Superior temporal gyrus (tissue), 1 donor: ENCODE measurements around the gene KDM4B.

Source experiments
- DNase-seq: peaks from one replicate; pipeline ENCODE4 v3.0.0-alpha.2; 2016; ENCODE audit errors: extremely low spot score

Gene KDM4B

DNA sequence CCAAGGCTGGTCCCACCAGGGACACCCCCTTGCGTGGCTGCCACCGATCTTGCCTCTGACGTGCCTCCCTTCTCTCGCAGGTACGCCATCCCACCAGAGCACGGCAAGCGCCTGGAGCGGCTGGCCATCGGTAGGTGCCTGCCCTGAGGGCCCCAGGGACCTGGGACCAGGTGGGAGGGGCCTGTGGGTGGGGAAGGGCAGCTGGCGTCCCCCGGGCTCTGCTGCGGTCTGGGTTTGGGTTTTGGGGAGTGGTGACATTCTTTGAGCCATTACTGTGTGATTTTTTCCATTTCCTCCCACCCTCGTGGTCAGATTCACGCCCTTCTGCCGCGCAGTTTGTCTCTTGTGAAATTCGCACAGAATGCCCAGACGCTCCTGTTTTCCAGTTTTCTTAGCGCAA, 102.0 kb downstream of the KDM4B start:
- DNase-seq, result no peak

GRCh38 chr19:5071579-5071978, 102.7 kb downstream of the KDM4B start:
- no peak for DNase-seq

GRCh38 chr19:5072115-5072514, 103.2 kb downstream of the KDM4B start:
- DNase-seq, result no peak

- DNase-seq, result no peak
Observed at GRCh38 chr19:5073153-5073844, 104.4 kb downstream of the KDM4B start.

DNA sequence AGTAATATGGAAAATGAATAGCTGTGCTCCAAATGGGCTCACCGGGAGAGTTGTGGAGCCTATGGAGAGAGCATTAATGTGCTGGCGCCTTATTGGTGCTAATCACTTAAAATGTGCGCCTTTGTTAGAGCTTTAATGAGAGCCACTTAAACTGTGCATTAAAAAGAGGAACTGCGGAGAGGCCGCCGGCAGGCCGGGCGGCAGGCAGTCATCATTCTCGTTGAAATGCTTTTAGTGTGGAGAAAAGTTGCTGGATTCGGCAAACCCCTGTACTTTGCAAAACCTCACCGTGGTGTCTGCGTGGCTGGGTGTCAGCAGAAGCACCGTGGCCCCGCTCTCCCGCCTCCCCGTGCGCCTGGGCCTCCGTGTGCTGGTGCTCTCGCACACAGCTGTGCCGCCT, 105.5 kb downstream of the KDM4B start:
- no peak for DNase-seq

DNA sequence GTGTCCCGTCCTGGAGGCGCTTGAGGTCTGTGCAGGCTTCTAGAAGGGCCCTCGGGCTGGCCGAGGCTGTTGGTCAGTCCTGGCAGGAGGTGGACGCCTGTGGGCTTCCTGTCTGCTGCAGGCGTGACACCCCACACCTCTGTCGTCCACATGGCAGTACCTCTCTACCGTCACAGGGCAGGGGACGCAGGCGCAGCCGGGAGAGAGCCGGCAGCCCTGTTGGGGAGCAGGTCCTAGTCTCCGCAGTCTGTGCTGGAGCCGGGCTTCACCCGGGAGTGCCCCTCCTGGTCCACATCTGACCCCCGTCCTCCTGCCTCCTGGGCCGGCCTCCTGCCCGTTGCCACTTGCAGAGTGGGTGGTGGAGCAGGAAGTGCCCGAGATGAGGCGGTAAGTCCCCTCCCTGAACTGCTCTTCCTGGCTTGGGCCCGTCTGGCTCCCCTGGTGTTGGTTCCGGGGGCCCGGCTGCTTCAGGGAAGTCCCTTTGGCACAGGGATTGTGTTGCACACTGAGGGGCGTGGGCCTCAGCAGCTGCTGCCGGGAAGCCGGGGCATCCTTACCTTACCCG, 106.0 kb downstream of the KDM4B start:
- no peak for DNase-seq

DNA sequence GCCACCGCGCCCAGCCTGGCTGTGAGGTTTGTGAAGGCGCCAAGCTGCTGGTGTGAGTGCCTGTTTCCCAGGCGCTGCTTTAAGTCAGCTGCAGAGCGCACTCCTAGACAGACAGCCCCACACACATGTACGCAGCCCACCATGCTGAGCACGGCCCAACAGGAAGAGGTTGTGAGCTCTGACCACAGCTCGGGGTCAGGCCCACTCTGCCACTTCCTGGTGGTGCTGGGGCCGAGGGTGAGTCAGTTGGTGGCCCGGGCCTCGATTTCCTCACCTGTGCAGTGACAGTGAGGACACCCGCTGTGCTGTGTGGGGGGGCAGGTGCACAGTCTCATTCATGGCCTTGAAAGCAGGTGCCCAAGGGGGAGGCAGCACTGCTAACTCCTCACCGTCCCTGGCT, 106.7 kb downstream of the KDM4B start:
- DNase-seq, result no peak

GRCh38 chr19:5076440-5077208, 107.7 kb downstream of the KDM4B start:
- DNase-seq, result no peak

DNA sequence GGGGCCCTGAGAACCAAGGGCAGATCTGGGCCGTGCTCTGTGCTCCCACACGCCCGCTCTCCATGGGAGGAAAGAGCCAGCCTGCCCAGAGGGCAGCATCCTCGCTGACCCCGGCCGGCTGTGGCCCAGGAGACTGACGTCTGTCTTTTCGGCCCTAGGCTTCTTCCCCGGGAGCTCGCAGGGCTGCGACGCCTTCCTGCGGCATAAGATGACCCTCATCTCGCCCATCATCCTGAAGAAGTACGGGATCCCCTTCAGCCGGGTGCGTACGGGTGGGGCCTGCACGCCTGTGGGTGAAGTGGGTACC, 108.2 kb downstream of the KDM4B start:
- DNase-seq, result no peak

GRCh38 chr19:5078182-5078581, 109.3 kb downstream of the KDM4B start:
- DNase-seq, result peak; percentile 28

DNA sequence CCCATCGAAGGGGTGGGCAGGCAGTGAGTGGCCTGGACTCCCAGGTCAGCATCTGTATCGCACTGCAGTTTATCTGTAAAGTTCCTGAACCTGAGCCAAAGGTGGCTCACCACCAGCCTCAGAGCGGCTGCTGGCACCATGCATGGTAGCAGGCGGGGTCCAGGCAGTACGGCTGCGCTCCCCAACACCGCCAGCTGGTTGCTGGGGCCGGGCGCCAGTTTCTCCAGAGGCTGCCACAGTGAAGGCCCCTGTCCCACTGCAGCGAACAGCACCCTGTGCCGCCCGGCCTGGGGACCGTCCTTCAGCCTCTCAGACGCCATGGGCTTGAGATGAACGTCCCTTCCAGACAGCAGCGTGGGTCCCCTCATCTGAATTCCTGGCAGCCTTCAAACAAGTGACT, 109.8 kb downstream of the KDM4B start:
- DNase-seq, result peak; percentile 62

- DNase-seq, result peak; percentile 20
Observed at GRCh38 chr19:5079071-5079774, 110.3 kb downstream of the KDM4B start.

GRCh38 chr19:5080030-5080654, 111.2 kb downstream of the KDM4B start:
- DNase-seq, result peak; percentile 20

DNA sequence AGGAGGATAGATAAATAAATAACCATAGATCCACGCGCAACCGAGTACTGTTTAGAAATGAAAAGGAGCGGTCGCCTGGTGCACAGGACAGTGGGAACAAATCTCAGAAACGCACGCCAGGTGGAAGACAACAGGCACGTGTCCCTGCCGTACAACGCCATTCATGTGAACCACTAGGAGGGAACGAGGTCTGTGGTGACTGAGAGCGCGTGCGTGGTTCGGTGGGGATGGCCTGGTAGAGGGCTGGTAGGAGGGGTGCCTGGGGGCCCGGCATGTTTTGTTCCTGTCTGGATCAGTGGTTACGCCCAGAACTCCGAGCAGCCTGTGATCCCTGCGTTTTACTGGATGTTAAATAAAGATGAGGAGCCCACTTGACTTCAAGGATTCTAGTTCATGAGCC, 111.9 kb downstream of the KDM4B start:
- no peak for DNase-seq

GRCh38 chr19:5081443-5082161, 112.7 kb downstream of the KDM4B start:
- DNase-seq, result no peak

DNA sequence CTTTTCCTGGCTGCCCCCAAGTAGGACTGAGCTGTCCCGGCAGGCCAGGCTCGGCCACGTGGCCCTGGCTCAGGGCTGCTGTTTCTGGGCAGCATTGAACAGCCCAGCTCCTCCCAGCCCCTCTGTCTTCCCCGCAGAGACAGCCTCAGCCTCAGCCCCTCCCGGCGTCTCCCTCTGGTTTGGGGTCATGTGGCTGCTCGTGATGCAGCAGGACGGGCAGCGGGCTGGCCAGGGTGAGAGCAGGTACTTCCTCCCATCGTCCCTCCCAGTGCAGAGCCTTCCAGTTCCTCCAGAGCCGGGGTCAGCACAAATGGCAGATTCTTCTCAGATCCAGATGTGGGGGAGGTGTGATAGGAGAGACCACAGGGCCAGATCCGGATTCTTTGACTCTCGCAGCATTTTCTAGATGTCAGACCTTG, 114.6 kb downstream of the KDM4B start:
- no peak for DNase-seq

DNA sequence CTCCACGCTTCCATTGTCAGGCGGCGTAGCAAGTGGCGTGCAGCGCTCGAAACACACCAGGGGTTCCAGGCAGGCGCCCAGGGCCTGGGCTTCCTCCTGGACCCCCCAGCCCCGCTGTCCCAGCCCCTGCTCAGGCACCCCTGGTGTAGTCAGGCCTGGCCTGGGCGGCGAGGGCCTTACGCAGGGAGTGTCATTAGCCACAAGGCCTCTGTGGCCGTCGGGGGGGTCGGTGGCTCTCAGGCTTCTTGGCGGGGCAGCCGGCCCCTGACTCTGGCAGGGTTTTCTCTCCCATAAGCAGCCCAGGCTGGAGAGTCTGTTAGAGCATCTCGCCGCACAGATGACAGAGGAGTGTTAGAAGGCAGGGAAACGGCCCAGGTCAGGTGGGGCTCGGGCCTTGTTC, 116.7 kb downstream of the KDM4B start:
- DNase-seq, result no peak

DNA sequence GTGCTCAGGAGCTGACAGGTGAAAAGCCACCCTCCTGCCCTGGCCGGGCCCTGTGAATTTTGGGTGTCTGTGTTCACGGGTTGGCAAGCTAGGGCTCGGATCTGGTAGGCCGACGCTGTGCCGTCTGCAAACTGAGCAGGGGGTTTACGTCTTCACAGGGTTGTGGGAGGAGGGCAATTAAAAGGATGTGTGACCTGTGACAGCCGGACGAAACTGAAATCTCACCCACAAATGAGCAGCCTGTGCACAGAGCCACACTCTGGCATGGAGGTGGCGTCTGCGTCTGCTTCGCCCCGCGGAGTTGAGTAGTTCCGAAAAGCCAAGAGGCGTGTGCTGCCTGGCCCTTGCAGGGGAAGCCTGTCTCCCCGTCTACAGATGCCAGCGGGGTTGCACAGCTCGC, 117.3 kb downstream of the KDM4B start:
- DNase-seq, result no peak

DNA sequence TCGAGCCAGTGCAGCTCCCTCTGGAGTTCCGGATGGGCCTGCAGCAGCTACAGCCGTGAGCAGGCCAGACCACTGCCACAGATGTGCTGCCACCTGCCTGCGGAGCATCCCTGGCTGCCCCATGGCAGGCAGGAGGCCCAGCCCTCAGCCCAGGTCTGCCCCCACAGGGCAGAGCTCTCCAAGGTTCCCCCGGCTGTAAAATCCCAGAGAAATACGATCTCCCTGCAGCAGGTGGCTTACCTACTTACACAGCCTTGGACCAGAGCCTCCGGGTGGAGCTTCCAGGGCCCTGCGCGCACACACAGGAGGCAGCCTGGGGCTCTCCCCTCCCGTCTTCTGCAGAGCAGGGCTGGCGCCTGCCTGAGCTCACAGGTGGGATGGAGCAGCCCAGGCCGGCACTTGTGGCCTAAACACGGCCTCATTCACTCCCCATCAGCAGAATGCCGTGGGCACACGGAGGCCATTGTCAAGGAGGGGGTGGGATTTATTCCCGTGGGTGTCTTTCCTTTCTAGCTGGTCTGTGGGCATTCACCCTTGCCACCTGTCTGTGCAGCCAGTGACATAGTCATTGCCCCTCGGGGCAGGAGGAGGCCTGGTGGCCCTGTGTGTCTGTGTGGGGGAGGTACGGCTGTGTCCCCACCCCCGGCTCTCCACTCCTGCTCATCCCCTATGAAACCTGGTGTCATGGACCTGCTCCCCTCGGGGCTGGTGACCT, 118.0 kb downstream of the KDM4B start:
- DNase-seq, result no peak

DNA sequence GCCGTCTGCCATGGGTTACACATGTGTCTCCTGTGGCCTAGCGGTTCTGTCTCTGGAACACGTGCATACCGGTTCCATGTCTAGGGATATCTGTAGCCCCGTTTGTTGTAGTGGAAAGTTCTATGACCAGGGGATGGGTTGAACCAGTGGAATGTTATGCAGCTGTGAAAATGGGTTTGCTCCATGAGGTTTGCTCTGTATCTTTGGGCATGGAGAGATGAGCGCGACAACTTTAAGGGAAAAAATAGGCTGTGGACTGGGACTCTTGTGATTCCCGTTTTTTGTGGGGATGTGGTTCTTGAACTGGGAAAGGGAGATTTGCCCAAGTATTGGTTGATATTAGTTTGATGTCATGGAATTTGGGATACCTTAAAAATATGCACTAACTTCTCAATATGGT, 120.4 kb downstream of the KDM4B start:
- no peak for DNase-seq

DNA sequence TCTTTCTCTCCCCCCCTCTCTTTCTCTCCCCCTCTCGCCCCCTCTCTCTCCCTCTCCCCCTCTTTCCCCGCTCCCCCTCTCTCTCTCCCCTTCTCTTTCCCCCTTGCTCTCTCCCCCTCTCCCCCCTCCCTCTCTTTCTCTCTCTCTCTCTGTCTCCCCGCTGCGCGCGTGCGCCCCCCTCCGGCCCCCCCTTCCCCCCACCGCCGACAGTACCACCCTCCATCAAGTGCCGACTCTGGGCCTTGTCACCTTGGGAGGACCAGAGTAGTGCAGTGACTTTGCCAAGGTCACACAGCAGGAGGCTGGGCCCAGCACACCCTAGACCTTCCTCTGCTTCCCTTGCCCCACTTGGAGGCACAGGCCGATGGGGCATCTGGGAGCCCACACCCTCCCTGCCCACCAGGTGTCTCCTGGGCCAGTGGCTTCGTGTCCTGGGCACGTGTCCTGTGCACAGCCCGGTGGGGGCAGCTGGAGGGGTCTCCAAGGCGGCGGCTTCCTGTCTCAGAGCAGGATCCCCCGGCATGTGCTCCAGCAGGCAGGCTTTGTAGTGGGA, 121.6 kb downstream of the KDM4B start:
- no peak for DNase-seq
